GM18508 (cell line): ENCODE data around the gene ANTKMT.
"Not testable (repeated sequence)": the region's sequence is repeated elsewhere in the genome, so short reads cannot be mapped to it uniquely, and the experiment has no call there.

Experiments used
- ATAC-seq: cut with Tn5 transposase; IDR thresholded peaks from one replicate; pipeline ENCODE4 v1.9.1; 2021; ENCODE audit warnings: moderate number of reproducible peaks; ENCODE audit not compliant: insufficient read depth, unreplicated experiment

Gene ANTKMT

DNA sequence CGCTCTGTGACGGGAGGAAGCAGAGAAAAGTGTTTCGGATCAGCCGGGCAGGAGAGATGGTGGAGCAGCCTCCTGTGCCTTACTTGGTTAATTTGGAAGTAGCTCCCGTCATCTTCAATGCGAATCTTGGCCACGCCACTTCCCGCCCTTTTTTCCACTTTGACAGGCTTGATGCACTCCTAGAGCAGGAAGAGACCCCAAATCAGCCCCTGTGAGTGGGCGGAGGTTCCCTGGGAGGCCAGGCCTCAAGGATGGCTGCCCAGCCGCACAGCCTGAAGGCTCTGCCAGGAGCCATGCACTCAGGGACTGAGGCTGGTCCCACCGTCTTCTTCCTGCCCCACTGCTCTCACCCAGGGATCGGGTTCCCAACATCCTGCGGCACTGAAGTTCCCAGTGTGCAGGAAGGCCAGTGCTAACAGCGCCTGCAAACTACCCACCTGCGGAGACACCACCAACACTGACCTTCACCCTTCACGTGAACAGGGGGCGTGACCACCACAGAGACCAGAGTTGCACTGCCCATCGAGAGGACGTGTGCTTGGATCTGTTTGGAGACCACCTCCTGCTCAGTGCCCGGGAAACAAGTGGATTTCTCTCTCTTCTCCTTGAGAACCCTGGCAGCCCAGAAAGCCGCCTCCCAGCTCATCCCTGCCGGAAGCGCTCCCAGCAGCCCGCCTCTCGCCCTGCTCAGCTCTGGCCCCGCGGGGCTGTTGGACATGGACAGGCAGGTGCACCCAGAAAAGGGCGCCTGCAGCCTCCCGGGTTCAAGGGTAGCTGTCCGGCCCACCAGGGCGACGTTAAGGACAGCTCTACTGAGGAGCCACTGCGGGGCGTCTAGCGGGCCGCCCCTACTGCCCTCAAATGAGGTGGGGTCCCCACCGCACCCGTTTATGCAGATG lies 18.9 kb downstream of the ANTKMT start:
- ATAC-seq = no peak

DNA sequence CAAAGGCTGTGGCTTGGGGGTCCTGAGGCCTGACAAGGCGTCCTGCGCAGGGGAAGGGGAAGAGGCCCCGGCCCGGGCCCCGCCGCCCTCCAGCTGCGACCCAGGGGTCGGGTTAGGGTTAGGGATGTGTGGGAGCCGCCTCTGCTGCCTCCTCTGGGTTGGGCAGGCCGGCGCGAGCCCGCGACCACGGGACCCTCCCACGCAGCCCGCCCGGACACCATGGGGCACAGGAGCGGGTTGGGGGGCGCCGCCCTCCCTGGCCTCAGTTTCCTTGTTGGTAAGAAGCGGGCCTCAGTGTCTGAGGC lies 19.5 kb downstream of the ANTKMT start:
- no peak for ATAC-seq

DNA sequence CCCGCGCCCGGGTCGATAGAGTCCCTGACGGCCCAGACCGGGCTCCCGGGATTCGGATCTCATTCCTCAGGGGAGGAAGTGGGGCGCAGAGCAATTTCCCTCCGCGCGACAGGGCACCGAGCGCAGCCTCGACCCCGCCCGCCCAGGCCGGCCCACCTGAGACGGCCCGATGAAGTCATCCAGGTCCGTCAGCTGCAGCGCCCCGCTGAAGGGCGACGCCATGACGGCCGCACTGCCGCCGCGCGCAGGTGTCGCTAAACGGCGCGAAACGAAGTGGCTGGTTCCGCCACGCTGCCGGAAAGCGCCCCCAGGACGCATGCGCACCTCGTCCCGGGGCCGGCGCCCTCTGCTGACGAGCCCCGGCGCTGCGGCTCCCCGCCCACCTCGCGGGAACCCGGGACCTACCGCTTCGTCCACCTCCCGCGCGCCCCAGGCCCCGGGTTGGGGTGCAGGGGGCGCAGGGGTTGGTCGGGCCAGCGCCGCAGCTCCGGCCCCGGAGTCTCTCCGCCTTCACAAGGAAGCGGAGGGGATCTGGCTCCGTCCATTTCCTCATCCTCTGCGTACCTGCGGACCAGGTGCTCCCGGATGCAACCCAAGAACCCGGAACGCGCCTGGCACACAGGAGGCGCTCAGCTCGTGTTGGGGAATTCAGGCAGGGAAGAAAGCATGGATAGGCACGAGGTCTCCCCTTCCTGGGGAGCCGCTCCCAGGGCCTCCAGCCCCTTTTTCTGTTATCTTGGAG lies 20.0 kb downstream of the ANTKMT start, which contains the start of gene CIAO3:
Gene CIAO3 (minus strand): TSS at position 234 of the 742 bp plus-strand sequence. CDS start 12 bp downstream, at position 222.
- no peak for ATAC-seq

DNA sequence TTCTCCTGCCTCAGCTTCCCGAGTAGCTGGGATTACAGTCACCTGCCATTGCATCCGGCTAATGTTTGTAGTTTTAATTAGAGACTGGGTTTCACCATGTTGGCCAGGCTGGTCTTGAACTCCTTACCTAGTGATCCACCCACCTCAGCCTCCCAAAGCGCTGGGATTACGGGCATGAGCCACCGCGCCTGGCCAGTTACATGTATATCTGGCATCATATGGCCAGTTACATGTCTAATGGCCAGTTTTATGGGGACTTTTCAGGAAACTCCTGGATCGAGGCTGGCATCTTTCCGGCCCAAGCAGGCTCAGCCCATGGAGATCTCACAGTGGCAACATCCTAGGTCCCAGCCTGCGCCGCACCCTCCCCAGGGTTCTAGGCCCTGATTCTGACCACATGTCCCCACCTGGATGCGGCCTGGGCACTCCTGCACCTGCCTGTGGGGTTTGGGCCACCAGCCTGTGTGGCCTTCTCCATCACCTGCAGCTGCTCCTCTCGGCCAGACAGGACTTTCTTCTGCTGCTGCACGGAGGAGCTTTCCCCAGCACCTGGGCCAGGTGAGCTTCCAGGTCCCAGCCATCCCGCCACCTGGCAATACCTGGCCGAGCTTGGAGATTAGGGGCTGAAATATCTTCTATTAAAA lies 21.2 kb downstream of the ANTKMT start:
- ATAC-seq = no peak

DNA sequence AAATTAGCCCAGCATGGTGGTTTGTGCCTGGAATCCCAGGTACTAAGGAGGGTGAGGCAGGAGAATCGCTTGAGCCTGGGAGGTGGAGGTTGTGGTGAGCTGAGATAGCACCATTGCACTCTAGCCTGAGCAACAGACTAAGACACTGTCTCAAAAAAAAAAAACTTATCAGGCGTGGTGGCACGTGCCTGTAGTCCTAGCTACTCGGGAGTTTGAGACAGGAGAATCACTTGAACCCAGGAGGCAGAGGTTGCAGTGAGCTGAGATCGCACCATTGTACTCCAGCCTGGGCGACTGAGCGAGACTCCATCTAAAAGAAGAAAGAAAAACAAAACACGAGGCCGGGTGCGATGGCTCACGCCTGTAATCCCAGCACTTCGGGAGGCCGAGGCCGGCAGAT lies 21.9 kb downstream of the ANTKMT start:
- not testable (repeated sequence) for ATAC-seq

DNA sequence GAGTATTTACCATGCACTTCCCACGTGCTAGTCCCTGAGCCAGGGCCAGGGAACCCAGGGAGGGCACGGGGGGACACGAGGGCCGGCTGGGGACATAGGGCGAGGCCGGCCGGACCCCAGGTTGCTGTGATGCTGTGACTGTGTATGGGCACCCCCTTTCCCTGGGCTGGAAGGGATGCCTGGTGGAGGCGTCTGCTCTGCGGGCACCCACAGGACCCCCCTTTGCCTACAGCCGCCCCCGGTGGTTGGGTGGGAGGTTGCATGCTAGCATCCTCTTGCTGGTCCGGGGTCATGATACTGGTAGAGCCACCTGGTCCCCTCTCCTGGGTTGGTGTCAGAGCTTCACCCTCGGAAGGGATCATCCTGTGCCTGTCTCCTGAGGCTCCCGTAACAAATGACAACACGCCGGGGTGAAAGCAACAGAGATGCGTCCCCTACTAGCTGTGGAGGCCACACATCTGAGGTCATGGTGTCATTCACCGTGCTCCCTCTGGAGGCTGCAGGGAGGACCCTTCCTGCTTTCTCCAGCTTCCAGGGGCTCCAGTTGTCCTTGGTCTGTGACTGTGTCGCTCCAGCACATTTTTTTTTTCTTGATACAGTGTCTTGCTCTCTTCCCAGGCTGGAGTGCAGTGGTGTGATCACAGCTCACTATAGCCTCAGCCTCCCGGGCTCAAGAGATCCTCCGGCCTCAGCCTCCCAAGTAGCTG lies 23.0 kb downstream of the ANTKMT start:
- ATAC-seq = no peak

DNA sequence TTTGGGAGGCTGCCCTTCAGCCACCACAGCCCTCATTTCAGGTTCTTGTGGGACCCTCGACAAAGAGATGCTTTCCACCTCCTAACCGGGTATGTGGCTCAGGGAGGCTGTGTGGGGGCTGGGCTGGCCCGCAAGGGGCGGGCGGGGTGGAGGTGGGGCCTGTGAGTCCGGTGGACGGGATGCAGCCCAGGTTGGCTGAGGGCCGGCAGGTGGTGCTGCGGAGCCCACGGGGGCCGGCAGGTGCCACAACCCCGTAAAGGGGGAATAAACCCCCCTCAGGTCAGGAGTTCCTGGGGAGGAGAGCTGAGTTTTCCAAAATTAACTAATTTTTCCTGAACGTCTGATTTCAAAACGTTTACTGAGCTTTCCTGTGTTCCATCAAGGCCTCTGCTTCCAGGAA lies 24.8 kb downstream of the ANTKMT start:
- ATAC-seq = no peak

DNA sequence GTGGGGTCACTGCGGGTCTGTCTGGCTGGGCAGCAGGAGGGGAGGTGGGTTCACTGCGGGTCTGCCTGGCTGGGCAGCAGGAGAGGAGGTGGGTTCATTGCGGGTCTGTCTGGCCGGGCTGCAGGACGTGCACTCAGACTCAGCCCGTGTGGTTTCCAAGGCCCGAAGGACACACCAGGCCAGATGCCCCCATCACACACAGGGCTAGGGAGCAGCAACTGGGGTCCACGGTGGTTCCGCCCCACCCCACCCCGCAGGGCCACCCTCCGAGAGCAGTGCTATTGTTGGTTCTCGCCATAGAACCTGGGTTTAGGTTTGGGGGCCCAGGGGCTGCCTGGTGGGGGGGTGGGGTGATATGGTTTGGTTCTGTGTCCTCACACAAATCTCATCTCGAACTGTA lies 25.7 kb downstream of the ANTKMT start:
- ATAC-seq = no peak

DNA sequence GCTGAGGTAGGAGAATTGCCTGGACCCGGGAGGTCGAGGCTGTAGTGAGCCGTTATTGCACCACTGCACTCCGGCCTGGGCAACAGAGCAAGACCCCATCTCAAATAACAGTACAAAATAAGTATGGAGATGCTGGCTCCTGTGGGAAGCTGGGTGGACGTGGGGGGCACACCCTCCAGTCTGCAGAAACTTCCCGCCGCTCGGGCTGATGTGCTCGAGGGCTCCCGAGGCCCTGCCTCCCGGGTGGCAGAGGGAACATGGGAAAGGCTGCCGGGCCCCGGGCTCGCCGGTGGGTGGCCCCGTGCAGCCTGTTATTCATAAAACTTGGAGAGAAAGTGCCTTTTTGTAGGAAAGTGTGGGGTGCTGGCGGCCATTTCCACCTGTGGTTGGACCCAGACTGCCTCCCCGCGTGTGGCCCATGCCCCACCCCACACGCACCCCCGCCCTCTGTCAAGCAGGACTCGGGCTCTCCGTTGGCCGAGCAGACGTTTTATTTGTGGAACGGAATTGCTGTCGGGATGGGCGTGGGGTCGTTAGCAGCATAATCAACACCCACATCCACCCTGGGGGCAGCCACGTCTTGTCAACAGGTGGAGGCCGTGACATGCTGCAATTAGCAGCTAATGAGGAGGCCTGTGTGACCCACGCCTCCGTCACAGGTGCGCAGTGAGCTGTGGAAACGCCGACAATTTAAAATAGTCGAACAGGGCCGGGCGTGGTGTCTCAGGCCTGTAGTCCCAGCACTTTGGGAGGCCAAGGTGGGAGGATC lies 27.2 kb downstream of the ANTKMT start:
- no peak for ATAC-seq

DNA sequence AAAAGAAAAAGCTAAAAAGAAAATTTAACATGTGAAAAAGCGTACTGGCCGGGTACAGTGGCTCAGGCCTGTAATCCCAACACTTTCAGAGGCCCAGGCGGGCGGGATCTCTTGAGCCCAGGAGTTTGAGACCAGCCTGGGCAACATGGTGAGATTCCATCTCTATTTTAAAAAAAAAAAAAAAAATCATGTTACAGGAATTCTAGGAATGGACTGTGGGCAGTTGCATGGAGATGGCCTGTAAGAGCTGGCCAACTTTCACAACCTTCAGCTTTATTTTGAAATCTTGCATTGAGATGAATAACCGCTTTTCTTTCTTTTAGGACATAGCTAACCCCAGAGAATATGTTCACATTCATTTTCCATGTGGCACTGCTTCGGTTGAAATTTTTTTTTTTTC lies 28.1 kb downstream of the ANTKMT start:
- no peak for ATAC-seq

DNA sequence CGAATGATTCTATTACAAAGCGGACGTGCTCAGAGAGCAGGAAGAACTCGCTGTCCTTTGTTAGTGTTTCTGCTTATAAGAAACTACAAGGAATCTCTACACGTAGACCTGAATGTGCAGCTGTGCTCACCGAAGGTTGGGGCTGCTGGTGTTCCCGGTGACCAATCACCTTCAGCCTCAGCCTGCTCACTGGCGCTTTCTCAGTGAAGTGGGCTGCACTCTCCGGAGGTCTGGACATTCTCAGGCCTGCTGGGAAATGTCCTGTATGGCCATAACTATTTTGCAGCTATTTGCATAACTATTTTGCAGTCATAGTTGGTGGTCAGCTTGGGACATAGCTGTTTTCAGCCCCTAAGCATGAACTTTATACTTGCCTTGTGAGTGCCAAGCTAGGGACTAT lies 29.5 kb downstream of the ANTKMT start:
- ATAC-seq = no peak

DNA sequence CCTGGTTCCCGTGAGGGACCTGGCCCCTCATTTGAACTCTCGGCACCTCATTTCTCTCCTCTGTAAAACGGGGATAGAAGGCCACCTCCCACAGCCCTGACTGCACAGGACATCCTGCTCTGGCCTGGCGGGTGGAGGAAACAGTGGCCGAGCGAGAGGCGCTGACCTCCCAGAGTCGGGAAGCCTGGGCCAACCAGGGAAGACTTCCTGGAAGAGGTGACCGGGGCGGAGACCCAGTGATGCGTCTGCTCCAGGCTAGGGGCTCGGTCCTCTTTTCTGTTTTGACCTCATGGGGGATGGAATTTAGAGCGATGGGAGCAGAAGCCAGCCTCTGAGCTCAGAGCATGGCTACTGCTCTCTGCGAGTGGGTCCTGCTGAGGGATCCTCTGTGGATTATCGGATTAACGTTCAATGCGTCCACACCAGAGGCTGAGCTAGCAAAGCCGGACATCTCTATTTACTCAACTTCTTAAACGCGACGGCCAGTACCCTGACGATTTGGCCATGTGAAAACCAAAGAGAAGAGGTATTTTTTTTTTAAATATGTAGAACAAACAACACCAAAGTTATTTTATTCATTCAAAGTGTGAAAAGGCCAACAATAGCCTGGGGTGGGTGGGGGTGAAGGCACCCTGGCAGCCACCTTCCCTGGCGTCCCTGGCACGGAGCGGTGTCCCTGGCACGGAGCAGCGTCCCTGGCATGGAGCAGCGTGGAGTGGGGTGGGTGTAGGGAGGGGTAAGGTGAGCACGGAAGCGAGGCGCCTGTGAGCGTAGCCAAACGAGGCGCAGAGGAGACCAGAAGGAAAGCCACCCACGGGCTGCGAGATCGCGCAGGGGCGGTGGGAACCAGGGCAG lies 30.4 kb downstream of the ANTKMT start:
- no peak for ATAC-seq

DNA sequence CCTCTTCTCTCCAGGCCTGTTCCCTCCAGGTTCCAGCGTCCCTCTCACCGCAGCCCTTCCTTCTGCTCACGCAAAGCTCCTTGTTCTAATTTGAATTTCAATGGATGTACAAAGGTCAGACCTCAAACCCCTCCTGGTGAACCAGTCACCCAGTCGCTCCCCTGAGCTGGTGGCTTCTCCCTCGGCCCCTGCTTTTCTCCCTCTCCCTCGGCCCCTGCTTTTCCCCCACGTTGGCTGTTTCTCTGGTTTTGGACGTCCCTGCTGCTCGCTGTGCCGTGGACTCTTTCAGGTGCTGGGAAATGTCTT lies 31.0 kb downstream of the ANTKMT start:
- no peak for ATAC-seq

DNA sequence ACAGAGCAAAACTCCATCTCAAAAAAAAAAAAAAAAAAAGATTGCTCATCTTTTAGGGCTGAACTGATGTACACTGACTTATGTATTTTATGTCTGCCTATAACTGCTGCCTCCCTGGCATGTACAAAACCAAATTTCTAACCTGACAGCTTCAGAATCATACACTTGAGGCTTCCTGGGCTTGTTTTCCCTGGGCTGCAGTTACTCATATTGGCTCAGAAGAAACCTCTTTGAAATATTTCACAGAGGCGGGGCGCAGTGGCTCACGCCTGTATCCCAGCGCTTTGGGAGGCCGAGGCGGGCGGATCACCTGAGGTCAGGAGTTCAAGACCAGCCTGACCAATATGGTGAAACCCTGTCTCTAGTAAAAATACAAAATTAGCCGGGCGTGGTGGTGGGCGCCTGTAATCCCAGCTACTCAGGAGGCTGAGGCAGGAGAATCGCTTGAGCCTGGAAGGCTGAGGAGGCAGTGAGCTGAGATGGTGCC lies 33.2 kb downstream of the ANTKMT start:
- ATAC-seq = not testable (repeated sequence)

DNA sequence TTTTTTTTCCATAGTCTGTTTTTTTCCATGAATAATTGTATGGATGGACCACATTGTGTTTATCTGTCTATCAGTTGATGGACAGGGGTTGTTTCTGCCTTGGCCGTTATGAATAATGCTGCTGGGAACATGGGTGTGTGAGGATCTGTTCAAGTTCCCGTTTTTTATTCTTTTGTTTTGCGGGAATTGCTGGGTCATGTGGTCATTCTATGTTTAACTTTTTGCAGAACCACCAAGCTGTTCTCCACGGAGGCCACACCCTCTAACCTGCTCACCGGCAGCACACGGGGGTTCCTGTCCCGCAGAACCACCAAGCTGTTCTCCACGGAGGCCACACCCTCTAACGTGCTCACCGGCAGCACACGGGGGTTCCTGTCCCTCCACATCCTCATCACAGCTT lies 33.7 kb downstream of the ANTKMT start:
- ATAC-seq = no peak

DNA sequence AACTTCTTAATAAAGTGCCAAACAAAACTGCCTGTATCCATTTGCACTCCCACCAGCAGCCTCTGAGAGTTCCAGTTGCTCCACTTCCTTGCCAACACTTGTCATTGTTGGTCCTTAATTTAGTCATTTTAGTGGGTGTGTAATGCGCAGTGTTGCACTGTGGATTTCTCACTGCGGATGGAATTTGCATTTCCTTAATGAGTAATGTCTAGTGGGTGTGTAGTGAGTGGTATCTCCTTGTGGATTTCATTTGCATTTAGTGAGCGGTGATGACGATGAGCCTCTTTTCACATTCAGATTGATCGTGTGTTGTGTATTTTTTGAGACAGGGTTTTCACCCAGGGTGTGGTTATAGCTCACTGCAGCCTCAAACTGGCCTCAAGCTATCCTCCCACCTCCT lies 35.5 kb downstream of the ANTKMT start:
- no peak for ATAC-seq

DNA sequence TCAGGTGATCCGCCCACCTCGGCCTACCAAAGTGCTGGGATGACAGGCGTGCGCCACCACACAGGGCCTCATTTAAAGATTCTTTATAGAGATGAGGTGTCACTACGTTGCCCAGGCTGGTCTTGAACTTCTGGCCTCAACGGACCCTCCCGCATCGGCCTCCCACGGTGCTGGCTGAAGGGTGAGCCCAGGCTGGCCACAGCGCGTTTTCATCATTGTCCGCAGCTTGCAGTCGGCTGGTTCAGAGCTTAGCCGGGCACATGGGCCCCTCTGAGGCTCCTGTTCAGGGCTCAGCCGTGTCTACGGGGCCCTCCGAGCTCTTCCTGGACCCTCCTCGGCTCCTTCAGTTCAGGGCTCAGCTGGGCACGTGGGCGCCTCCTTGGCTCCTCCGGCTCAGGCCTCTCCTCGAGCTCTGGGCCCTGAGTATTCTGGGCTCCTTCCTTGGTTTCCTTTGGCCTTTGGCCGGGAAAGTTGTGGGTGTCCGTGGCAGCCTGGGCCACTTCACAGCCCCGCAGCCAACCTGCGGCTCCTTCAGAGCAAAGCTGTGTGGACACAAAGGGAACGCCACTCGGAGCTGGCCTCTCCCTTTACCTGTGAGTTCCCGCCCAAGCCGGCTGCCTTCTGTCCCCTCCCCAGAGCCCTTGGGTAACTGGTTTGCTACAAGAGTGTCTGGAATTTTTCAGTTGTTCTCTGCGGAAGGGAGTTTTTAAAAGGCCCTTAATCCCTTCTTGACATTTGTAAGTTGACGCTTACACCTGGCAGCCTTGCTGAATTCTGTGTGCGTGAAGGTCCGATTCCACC lies 38.4 kb downstream of the ANTKMT start:
- no peak for ATAC-seq

DNA sequence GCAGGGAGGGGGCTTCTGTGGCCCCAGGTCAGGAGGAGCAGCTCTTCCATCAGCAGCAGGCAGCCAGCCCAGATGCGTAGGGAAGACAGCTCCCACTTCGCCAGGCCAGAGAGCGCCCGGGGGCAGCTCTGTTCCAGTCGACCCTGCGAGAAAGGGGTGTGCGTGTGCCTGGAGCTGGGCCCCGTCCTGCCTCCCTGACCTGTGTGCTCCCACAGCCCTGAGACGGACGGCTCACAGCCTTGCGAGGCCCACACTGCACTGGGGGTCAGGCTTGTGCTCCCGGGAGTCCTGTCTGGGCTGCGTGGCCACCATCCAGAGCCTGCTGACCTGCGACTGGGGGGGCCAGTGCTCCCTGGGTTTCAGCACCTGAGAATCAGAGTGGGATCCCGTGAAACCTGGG lies 39.1 kb downstream of the ANTKMT start:
- no peak for ATAC-seq
